ENCODE measurements around the gene ARHGAP25.

DNA sequence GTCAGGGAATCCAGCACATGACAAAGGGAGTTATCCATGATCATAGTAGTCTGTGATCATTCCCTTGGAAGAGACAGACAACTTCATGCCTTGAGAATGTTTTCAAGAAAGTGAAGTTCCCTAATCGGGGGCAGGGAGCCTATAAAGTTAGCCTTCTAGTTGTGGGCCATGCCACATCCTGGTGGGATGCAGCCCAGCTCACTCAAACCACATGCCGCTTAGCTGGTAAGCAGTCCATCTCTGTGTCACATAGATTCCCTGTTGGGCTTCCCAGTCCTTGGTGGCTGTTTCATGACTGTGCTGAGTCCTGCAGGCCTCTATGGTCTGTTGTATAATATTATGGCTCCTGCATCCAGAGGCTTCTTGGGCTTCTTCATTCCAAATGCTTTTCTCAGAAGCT is 11.4 kb upstream of the ARHGAP25 start:
- TF ChIP-seq CTCF (conservative IDR thresholded peaks at IDR 0.05) (no peak), EZH2 (IDR thresholded peaks at IDR 0.05; ENCODE audit: low read depth) (no peak)

Data from PC-9 (cell line).